ENCODE data around the gene ZNF524.

ZNF524 gene

DNA sequence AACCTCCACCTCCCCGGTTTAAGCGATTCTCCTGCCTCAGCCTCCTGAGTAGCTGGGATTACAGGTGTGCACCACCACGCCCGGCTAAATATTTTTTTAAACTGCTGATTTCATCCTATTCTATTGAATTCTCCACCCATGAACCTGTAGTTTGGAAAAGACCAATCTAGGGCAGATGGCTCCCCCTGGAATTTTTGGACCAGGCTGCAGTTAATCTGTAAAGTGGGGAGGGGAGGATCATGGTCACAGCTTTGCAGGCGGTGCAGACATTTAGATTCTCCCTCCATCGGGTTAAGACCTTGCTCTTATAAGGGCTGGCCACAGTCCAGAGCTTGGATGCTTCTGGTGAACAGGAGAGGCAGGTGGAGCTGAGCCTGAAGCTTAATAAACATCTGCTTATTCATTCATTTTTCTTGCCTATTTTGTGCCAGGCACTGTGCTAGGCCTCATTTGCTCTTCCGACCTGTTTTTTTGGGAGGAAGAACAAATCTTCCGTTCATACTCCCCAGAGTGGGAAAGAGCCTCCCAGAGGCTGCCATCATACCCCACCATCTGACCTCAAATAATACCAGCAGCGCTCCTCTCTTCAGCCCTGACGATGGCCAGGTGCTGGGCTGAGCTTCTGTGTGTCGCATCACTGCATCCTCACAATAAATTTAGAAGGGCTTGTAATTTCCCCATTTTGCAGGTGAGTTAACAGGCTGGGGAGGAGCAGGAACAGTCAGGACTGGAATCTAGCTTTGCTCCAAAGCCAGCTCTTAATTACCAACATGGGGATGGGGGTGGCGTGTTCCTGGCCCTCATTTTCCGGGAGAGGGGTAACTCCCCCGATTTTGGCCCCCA is 47.0 kb downstream of the ZNF524 start:
- H3K27ac ChIP-seq = peak overlapping the region; percentile 96
- TF ChIP-seq, protein P1, sequence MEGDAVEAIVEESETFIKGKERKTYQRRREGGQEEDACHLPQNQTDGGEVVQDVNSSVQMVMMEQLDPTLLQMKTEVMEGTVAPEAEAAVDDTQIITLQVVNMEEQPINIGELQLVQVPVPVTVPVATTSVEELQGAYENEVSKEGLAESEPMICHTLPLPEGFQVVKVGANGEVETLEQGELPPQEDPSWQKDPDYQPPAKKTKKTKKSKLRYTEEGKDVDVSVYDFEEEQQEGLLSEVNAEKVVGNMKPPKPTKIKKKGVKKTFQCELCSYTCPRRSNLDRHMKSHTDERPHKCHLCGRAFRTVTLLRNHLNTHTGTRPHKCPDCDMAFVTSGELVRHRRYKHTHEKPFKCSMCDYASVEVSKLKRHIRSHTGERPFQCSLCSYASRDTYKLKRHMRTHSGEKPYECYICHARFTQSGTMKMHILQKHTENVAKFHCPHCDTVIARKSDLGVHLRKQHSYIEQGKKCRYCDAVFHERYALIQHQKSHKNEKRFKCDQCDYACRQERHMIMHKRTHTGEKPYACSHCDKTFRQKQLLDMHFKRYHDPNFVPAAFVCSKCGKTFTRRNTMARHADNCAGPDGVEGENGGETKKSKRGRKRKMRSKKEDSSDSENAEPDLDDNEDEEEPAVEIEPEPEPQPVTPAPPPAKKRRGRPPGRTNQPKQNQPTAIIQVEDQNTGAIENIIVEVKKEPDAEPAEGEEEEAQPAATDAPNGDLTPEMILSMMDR (conservative IDR thresholded peaks at IDR 0.05) = no peak

DNA sequence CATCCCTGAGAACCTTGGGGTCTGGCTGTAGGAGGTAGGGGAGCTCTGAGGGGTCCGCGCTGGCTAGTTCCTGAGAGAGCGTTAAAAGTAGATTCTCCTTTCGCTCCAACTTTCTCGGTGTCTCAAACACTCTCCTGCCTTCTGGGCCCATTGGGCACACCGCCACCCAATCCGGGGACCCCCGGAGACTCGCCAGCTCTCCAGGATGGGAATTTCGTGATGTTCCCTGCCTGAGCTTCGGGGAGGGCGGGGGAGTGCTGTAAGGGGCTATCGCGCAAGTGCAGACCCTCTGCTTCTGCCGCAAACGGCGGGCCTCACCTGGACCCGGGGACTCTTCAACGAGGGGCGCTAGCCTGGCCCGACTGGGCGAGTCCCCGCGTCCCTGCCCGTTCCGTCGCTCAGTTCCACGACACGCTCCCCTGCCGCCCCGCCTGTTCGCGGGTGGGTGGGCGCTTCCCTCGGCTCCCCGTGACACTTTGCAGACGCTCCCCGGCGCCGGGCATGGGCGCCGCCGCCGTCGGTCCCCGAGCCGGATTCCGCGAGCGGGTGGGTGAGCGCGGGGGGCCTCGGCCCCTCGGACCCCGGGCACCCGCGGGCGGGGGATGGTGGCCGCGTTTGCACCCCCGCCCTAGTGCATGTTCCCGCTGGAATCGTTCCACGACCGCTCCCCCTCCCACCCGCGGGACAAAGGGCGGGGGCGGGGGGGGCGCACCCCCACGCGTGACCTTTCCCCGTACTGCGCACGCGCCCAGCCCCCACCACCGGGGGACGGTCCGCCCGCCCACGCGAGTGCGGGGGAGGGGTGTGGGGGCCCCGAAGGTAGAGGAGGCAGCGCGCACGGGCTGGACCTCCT is 47.9 kb downstream of the ZNF524 start, which contains the start of gene CCDC106:
TSS of gene CCDC106 (plus strand) at position 481 of the 853 bp plus-strand sequence. CDS start 835 bp downstream, outside the sequence.
- peak within 1 kb of the TSS; percentile 96 for H3K27ac ChIP-seq
- TF ChIP-seq, protein P1 (conservative IDR thresholded peaks at IDR 0.05) = no peak

GRCh38 chr19:55648585-55649267 is 48.6 kb downstream of the ZNF524 start:
- TF ChIP-seq, protein P1 (conservative IDR thresholded peaks at IDR 0.05) = no peak
- H3K27ac ChIP-seq = peak overlapping the region; percentile 96

DNA sequence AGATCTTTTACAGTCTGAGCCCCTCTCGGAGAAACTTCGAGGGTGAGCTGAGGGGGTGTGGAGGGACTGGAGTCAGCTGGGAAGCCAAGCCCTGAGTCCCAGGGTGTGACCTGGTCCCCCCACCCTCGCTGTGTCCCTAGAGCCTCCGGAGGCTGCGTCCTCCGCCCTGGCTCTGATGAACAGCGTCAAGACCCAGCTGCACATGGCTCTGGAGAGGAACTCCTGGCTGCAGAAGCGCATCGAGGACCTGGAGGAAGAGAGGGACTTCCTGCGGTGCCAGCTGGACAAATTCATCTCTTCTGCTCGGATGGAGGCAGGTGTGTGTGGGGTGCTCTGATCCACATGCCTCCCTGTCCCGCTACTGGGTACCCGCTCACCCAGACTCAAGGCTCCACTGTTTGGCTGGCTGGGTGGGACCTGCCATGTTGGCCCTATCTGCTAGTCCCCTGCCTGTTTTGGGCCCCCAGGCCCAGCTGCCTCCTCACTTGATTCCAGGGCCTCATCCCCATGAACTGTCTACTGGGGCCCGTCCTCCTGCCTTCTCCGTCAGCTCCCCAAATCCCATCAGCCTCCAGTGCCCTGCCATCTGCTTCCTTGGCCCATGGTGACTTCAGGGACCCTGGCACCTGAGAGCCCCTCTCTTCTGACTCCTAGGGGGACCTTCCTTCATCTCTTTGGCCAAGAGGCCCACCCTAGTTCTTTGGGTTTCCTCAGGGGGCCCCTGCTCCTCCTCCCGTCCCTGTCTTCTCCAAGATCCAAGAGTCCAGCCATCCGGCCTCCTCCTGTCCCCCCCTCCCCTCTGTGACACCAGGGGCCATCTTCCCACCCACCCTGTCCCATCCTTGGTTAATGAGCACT is 49.4 kb downstream of the ZNF524 start:
- H3K27ac ChIP-seq = peak overlapping the region; percentile 96; the same call in 1 of the 2 replicates
- TF ChIP-seq, protein P1 (conservative IDR thresholded peaks at IDR 0.05) = no peak

DNA sequence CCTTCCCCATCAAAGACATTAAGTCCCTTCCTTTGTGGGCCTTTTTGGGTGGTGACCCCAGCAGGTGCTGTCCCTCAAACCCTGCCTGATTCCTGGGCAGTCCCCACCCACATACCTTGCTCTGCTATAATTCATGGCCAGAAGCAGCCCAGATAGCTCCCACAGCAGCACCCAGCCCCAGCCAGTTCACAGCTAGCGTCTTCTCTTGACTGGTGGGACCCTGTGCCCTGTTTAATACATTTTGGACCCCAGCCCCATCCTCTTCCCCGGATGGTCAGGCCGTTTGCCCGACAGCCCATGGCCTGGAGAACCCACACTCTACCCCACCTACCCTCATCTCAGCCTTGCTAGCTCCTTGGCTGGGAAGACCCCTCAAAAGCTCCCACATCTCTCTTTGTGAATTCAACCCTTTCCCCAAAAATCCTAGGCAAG is 50.1 kb downstream of the ZNF524 start:
- TF ChIP-seq, protein P1 (conservative IDR thresholded peaks at IDR 0.05) = no peak
- H3K27ac ChIP-seq = no peak overlapping the region

- no peak overlapping the region for H3K27ac ChIP-seq
- TF ChIP-seq, protein P1 (conservative IDR thresholded peaks at IDR 0.05) = no peak
Observed at GRCh38 chr19:55650602-55651230, 50.6 kb downstream of the ZNF524 start.

Measured in VCaP (cell line).